DOHH2 (cell line): Measurements from ENCODE around the gene SAP30L.

Experiments
- H3F3A ChIP-seq: fragments of 200-600 bp; sonication (generic), shearing (Covaris generic); 2 replicates; pipeline ENCODE4 v1.6.0; 2016; ENCODE audit warnings: antibody characterized with exemption, mild to moderate bottlenecking; ENCODE audit not compliant: control insufficient read depth, insufficient read depth
- H3K27ac ChIP-seq: fragments of 200-600 bp; sonication (generic); 2 replicates; pipeline ENCODE4 v1.5.1; 2014; ENCODE audit warnings: low read depth, mild to moderate bottlenecking, low read length, moderate library complexity
- H3K27me3 ChIP-seq: fragments of 200-600 bp; sonication (generic); 2 replicates; pipeline ENCODE4 v1.6.1; 2014; ENCODE audit warnings: mild to moderate bottlenecking, low read length, mixed read lengths; ENCODE audit not compliant: control insufficient read depth
- H3K36me3 ChIP-seq: fragments of 200-600 bp; sonication (generic); 2 replicates; pipeline ENCODE4 v1.6.1; 2014; ENCODE audit warnings: mild to moderate bottlenecking, low read length, moderate library complexity, mixed read lengths; ENCODE audit not compliant: control insufficient read depth
- H3K4me1 ChIP-seq: fragments of 200-600 bp; sonication (generic); 2 replicates; pipeline ENCODE4 v1.6.1; 2014; ENCODE audit warnings: mild to moderate bottlenecking, low read length, mixed read lengths; ENCODE audit not compliant: control insufficient read depth
- H3K4me2 ChIP-seq: fragments of 200-600 bp; sonication (generic); 2 replicates; pipeline ENCODE4 v1.6.0; 2014; ENCODE audit warnings: mild to moderate bottlenecking, low read length, moderate library complexity
- H3K4me3 ChIP-seq: fragments of 200-600 bp; sonication (generic); 2 replicates; pipeline ENCODE4 v1.5.1; 2014; ENCODE audit warnings: mild to moderate bottlenecking, low read length, mixed read lengths
- H3K79me2 ChIP-seq: fragments of 200-600 bp; sonication (generic); 2 replicates; pipeline ENCODE4 v1.6.1; 2014; ENCODE audit warnings: mild to moderate bottlenecking, low read length, mixed read lengths; ENCODE audit not compliant: control insufficient read depth
- H3K9me2 ChIP-seq: fragments of 200-600 bp; sonication (generic); replicated peaks from 2 replicates; pipeline ENCODE4 v1.6.1; 2014; ENCODE audit warnings: mild to moderate bottlenecking, low read length, mixed read lengths; ENCODE audit not compliant: control insufficient read depth
- H3K9me3 ChIP-seq: fragments of 200-600 bp; sonication (generic); 2 replicates; pipeline ENCODE4 v1.6.1; 2014; ENCODE audit warnings: antibody characterized with exemption, low read length, mixed read lengths; ENCODE audit not compliant: control insufficient read depth, insufficient read depth
- H4K20me1 ChIP-seq: fragments of 200-600 bp; sonication (generic); 2 replicates; pipeline ENCODE4 v1.6.0; 2014; ENCODE audit warnings: low read depth, mild to moderate bottlenecking, antibody characterized with exemption, low read length, moderate library complexity; ENCODE audit not compliant: control insufficient read depth, insufficient read depth
- EZH2phosphoT487 ChIP-seq: fragments of 200-600 bp; sonication (generic); IDR thresholded peaks from 2 replicates; pipeline ENCODE4 v1.6.1; 2017; ENCODE audit warnings: borderline replicate concordance, mild to moderate bottlenecking, antibody characterized with exemption, low read length, moderate library complexity, mixed read lengths
- TF ChIP-seq, protein P1 (sequence below): fragments of 200-600 bp; sonication (generic); IDR thresholded peaks from one replicate; pipeline ENCODE4 v1.5.1; 2014; ENCODE audit warnings: antibody characterized with exemption, mild to moderate bottlenecking, low read depth, low read length; ENCODE audit not compliant: poor library complexity, severe bottlenecking

The SAP30L gene

DNA sequence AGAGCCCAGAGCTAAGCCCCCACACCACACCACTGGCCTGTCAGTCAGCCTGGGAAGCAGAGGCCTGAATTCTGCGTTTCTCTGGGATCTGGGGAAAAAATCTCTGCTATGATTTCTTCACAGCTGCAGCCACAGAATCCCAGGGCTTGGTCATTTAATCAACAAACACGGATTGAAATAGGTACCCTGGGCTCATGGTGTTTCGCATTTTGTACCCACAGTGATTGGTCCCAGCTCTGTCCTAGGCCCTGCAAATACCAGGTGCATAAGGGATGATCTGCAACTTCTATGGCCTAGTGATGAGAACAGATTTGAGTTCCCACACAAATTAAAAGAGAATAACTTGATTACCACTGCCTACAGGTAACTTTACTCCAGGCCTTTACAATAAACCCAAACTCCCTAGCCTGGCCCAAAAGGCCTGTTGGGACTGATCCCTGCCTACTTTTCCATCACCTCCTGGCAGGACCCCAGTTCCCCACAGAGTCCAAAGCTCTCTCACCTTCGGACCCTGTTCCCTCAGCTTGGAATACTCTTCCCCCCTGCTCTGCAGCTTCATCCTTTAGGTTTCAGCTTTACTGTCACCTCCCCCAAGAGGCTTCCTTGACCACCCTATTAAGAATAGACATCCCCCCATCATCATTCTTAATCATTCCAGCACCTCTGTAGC, 14.7 kb upstream of the SAP30L start:
- H3K27me3 ChIP-seq = no peaks in the 10 kb centered on the region
- H3F3A ChIP-seq = no peaks in the 10 kb centered on the region
- H3K4me3 ChIP-seq = no peak overlapping the region
- no peak overlapping the region for H3K27ac ChIP-seq
- TF ChIP-seq, protein P1, sequence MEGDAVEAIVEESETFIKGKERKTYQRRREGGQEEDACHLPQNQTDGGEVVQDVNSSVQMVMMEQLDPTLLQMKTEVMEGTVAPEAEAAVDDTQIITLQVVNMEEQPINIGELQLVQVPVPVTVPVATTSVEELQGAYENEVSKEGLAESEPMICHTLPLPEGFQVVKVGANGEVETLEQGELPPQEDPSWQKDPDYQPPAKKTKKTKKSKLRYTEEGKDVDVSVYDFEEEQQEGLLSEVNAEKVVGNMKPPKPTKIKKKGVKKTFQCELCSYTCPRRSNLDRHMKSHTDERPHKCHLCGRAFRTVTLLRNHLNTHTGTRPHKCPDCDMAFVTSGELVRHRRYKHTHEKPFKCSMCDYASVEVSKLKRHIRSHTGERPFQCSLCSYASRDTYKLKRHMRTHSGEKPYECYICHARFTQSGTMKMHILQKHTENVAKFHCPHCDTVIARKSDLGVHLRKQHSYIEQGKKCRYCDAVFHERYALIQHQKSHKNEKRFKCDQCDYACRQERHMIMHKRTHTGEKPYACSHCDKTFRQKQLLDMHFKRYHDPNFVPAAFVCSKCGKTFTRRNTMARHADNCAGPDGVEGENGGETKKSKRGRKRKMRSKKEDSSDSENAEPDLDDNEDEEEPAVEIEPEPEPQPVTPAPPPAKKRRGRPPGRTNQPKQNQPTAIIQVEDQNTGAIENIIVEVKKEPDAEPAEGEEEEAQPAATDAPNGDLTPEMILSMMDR = no peak
- no peak for TF ChIP-seq EZH2phosphoT487
- no peaks in the 10 kb centered on the region for H4K20me1 ChIP-seq
- no peaks in the 10 kb centered on the region for H3K9me2 ChIP-seq
- no peaks in the 10 kb centered on the region for H3K9me3 ChIP-seq
- no peaks in the 10 kb centered on the region for H3K4me1 ChIP-seq
- H3K36me3 ChIP-seq = peaks cover 9% of the 10 kb centered on the region
- no peaks in the 10 kb centered on the region for H3K79me2 ChIP-seq
- H3K4me2 ChIP-seq = no peak overlapping the region

DNA sequence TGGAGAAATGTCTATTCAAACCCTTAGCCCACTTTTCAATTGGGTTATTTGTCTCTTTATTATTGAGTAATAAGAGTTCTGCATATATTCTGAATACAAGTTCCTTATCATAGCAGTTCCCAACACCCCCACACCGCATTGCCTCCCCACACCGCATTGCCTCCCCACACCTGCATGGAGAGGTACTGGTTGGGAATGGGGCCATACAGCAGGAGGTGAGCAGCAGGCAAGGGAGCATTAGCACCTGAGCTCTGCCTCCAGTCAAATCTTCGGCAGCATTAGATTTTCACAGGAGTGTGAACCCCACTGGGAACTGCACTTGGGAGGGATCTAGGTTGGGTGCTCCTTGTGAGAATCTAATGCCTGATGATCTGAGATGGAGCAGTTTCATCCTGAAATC, 10.6 kb upstream of the SAP30L start:
- no peaks in the 10 kb centered on the region for H3K9me3 ChIP-seq
- no peak overlapping the region for H3K4me2 ChIP-seq
- H3K4me1 ChIP-seq = no peaks in the 10 kb centered on the region
- no peaks in the 10 kb centered on the region for H3K79me2 ChIP-seq
- peaks cover 44% of the 10 kb centered on the region for H3K36me3 ChIP-seq
- no peaks in the 10 kb centered on the region for H4K20me1 ChIP-seq
- TF ChIP-seq, protein P1 = no peak
- TF ChIP-seq EZH2phosphoT487 = no peak
- no peak overlapping the region for H3K4me3 ChIP-seq
- H3K27me3 ChIP-seq = no peaks in the 10 kb centered on the region
- no peak overlapping the region for H3K27ac ChIP-seq
- H3F3A ChIP-seq = no peaks in the 10 kb centered on the region
- H3K9me2 ChIP-seq = no peaks in the 10 kb centered on the region

DNA sequence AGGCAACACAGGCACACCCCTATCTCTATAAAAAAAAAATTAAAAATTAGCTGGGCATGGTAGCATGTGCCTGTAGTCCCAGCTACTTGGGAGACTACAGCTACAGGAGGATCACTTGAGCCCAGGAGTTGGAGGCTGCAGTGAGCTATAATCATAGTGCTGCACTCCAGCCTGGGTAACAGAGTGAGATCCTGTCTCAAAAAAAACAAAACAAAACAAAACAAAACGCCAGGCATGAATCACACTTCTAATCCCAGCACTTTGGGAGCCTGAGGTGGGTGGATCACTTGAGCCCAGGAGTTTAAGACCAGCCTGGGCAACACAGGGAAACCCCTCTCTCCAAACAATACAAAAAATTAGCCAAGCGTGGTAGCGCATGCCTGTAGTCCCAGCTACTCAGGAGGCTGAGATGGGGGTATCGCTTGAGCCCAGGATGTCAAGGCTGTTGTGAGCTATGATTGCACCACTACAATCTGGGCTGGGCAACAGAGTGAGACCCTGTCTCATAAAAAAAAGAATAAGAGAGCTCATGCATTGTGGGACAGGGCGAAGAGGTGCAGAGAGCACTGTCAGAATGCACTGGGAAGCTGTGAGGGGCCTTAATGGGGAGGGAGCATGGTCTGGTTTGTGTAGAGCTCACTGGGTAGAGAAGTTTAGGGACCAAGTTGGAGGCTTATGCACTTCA, 8.4 kb upstream of the SAP30L start:
- no peaks in the 10 kb centered on the region for H3F3A ChIP-seq
- H3K9me2 ChIP-seq = no peaks in the 10 kb centered on the region
- no peak overlapping the region for H3K4me3 ChIP-seq
- no peaks in the 10 kb centered on the region for H3K4me1 ChIP-seq
- no peaks in the 10 kb centered on the region for H3K9me3 ChIP-seq
- no peak overlapping the region for H3K27ac ChIP-seq
- H4K20me1 ChIP-seq = no peaks in the 10 kb centered on the region
- H3K36me3 ChIP-seq = peaks cover 64% of the 10 kb centered on the region
- H3K4me2 ChIP-seq = no peak overlapping the region
- no peaks in the 10 kb centered on the region for H3K27me3 ChIP-seq
- H3K79me2 ChIP-seq = no peaks in the 10 kb centered on the region
- TF ChIP-seq, protein P1 = no peak
- TF ChIP-seq EZH2phosphoT487 = no peak
